A549 (cell line): ENCODE data around the gene PDGFC. TPM values are rescaled to one million over a fixed set of nuclear protein-coding genes. Genes with fewer than 3 reads are reported as not detected.

Experiments
- ATAC-seq, 2 experiments: fragments of 200-7000 bp in 1 of 2; fragments of >200 bp in 1 of 2; cut with Nextera tagmentation in 1 of 2; cut with Tn5 transposase in 1 of 2; 3 replicates each; pipeline versions ENCODE4 v1.8.0 to v1.9.1; 2018 to 2020; ENCODE audit warnings: mild to moderate bottlenecking in 1 of 2, moderate library complexity in 1 of 2
- CTCF ChIA-PET: fragments of 300-600 bp; sonication (Branson Sonifier 250); formaldehyde crosslinking; extraction: SDS; loops from one replicate; lab custom pipeline; 2021; ENCODE audit warnings: antibody characterized with exemption, inconsistent platforms; lab: Yijun Ruan, JAX
- POLR2A ChIA-PET: fragments of 350-600 bp; formaldehyde crosslinking; extraction: SDS; loops from one replicate; lab custom pipeline; 2021; ENCODE audit warnings: antibody characterized with exemption, inconsistent platforms; lab: Yijun Ruan, JAX
- DNase-seq, 2 experiments: peaks; one replicate each; pipeline versions ENCODE4 v3.0.0 to v3.0.0-alpha.2; 2011 to 2016; ENCODE audit warnings: low read depth in 1 of 2, low spot score in 1 of 2
- FAIRE-seq: peaks from 2 replicates; lab custom pipeline; 2011; peaks lifted over from hg19 to GRCh38; lab: Jason Lieb, UNC
- H3K27ac ChIP-seq, 2 experiments: fragments of >200 bp; sonication (Bioruptor Twin); formaldehyde crosslinking; 3 replicates each; pipeline ENCODE4 v1.5.1; 2016 to 2017
- H3K4me1 ChIP-seq: fragments of >200 bp; sonication (Bioruptor Twin); formaldehyde crosslinking; 3 replicates; pipeline ENCODE4 v1.6.1; 2016
- H3K4me2 ChIP-seq: fragments of >200 bp; sonication (Bioruptor Twin); formaldehyde crosslinking; 3 replicates; pipeline ENCODE4 v1.6.1; 2016
- H3K4me3 ChIP-seq: fragments of >200 bp; sonication (Bioruptor Twin); formaldehyde crosslinking; 3 replicates; pipeline ENCODE4 v1.5.1; 2016
- H3K9me3 ChIP-seq: fragments of >200 bp; sonication (Bioruptor Twin); formaldehyde crosslinking; 3 replicates; pipeline ENCODE4 v1.6.1; 2016
- BHLHE40 ChIP-seq: IDR thresholded peaks from 2 replicates; pipeline ENCODE4 v1.6.1; 2012; ENCODE audit warnings: low read depth, low read length, inconsistent platforms
- FOSB ChIP-seq: fragments of 250-450 bp; sonication (Bioruptor Pico); IDR thresholded peaks from 2 replicates; pipeline ENCODE4 v1.5.0; 2020; ENCODE audit warnings: mild to moderate bottlenecking, moderate library complexity
- FOSL2 ChIP-seq, 2 experiments: fragments of 450-650 bp in 1 of 2; fragments of >200 bp in 1 of 2; sonication (Bioruptor Twin) in 1 of 2; formaldehyde crosslinking; IDR thresholded peaks; 2 replicates each; pipeline versions ENCODE4 v1.5.0 to v1.6.1; 2016 to 2020; ENCODE audit warnings: mild to moderate bottlenecking in 1 of 2, moderate library complexity in 1 of 2
- JUNB ChIP-seq: fragments of >200 bp; sonication (Bioruptor Twin); formaldehyde crosslinking; IDR thresholded peaks from 2 replicates; pipeline ENCODE4 v1.6.1; 2016
- MAZ ChIP-seq: fragments of 150-350 bp; IDR thresholded peaks from 2 replicates; pipeline ENCODE4 v1.6.1; 2014; ENCODE audit warnings: antibody characterized with exemption, low read depth, low read length, borderline replicate concordance
- MYC ChIP-seq: IDR thresholded peaks from 2 replicates; pipeline ENCODE4 v1.6.1; 2012; ENCODE audit warnings: mild to moderate bottlenecking, inconsistent platforms, low read length, improper control_type of control experiment, borderline replicate concordance
- PHF8 ChIP-seq: fragments of 200-600 bp; sonication (generic); IDR thresholded peaks from 2 replicates; pipeline ENCODE4 v1.6.1; 2016; ENCODE audit warnings: low read depth, mild to moderate bottlenecking, antibody characterized with exemption, moderate library complexity, borderline replicate concordance
- POLR2AphosphoS2 ChIP-seq: conservative IDR thresholded peaks from 2 replicates; pipeline ENCODE4 v1.6.1; 2012; ENCODE audit warnings: low read length, improper control_type of control experiment, inconsistent platforms
- RCOR1 ChIP-seq: fragments of 150-350 bp; IDR thresholded peaks from 2 replicates; pipeline ENCODE4 v1.6.1; 2014; ENCODE audit warnings: antibody characterized with exemption, low read length, low read depth
- RNF2 ChIP-seq: fragments of 200-600 bp; sonication (generic); IDR thresholded peaks from 2 replicates; pipeline ENCODE4 v1.6.1; 2016; ENCODE audit warnings: low read depth, mild to moderate bottlenecking, antibody characterized with exemption, moderate library complexity, borderline replicate concordance
- SREBF2 ChIP-seq: fragments of 450-650 bp; IDR thresholded peaks from 2 replicates; pipeline ENCODE4 v1.6.1; 2014; ENCODE audit warnings: mild to moderate bottlenecking, moderate library complexity
- TP53 ChIP-seq: fragments of 250-450 bp; sonication (Bioruptor Pico); IDR thresholded peaks from 2 replicates; pipeline ENCODE4 v1.5.0; 2021; ENCODE audit warnings: mild to moderate bottlenecking, moderate library complexity
- ZC3H11A ChIP-seq: fragments of 450-650 bp; IDR thresholded peaks from 2 replicates; pipeline ENCODE4 v1.6.1; 2014; ENCODE audit warnings: antibody characterized with exemption, mild to moderate bottlenecking
- ZFP36 ChIP-seq: fragments of 450-650 bp; IDR thresholded peaks from 2 replicates; pipeline ENCODE4 v1.6.1; 2014; ENCODE audit warnings: borderline replicate concordance; ENCODE audit not compliant: partially characterized antibody
- WGBS: methylation state at CpG from one replicate; pipeline ENCODE4 v1.1.6; 2017; ENCODE audit errors: missing lambda C conversion rate; 5-methylcytosine and 5-hydroxymethylcytosine counted together
- polyA plus RNA-seq, 4 experiments: library from polyadenylated mRNA; depleted of rRNA in 3 of 4; stranded (reverse); fragments of >200 nt; fragmentation: RNase III in 1 of 4; extraction: RNeasy Plus Mini Kit Qiagen cat#74134 plus additional on column Dnase treatment in 1 of 4; gene quantifications; 2 replicates in 3 of 4; 3 replicates in 1 of 4; pipeline ENCODE4 v1.2.3, GENCODE V29; 2011 to 2017
- TF ChIP-seq, protein P1 (sequence below): IDR thresholded peaks from 2 replicates; pipeline ENCODE4 v1.6.1; 2012
- TF ChIP-seq, protein P2 (sequence below): fragments of >200 bp; sonication (Bioruptor Twin); formaldehyde crosslinking; IDR thresholded peaks from 3 replicates; pipeline ENCODE4 v1.6.1; 2016
- TF ChIP-seq, protein P3 (sequence below): fragments of 450-650 bp; IDR thresholded peaks from 2 replicates; pipeline ENCODE4 v1.6.1; 2014; ENCODE audit warnings: antibody characterized with exemption
- TF ChIP-seq, protein P4 (sequence below): IDR thresholded peaks from 2 replicates; pipeline ENCODE4 v1.6.1; 2012
- TF ChIP-seq, protein P5 (sequence below): fragments of >200 bp; sonication (Bioruptor Twin); formaldehyde crosslinking; IDR thresholded peaks from 3 replicates; pipeline ENCODE4 v1.5.1; 2016

The PDGFC gene
- polyA plus RNA-seq, 2 of the 4 experiments (the other 2 are of a cell fraction): 3.5 to 4.1 TPM

DNA sequence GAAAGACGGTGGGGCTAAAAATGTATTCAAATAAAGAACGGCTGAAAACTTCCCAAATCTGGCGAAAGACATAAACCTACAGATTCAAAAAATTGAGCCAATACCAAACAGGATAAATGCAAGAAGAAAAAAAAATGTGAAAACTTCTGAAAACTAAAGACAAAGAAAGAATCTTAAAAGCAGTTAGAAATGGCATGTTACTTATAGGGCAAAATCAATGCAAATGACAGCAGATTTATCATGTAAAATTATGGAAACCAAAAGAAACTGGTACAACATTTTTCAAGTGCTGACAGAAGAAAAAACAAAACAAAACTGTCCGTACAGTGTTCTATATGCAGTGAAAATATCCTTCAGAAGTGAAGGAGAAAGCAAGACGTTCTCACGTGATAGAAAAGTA is 239.0 kb downstream of the PDGFC start:
- no peak overlapping the region for H3K4me3 ChIP-seq
- DNase-seq (no peak), FAIRE-seq (no peak), ATAC-seq (no peak)
- 56% methylated on average over 6 of the region's 6 CpGs for WGBS
- no peak overlapping the region for H3K4me2 ChIP-seq
- POLR2A ChIA-PET: no interaction called here
- CTCF ChIA-PET: no interaction called here
- no peak overlapping the region for H3K27ac ChIP-seq
- TF ChIP-seq, protein P1, sequence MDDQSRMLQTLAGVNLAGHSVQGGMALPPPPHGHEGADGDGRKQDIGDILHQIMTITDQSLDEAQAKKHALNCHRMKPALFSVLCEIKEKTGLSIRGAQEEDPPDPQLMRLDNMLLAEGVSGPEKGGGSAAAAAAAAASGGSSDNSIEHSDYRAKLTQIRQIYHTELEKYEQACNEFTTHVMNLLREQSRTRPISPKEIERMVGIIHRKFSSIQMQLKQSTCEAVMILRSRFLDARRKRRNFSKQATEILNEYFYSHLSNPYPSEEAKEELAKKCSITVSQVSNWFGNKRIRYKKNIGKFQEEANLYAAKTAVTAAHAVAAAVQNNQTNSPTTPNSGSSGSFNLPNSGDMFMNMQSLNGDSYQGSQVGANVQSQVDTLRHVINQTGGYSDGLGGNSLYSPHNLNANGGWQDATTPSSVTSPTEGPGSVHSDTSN: no peak
- no peaks in the 10 kb centered on the region for H3K4me1 ChIP-seq
- peaks cover 16% of the 10 kb centered on the region for H3K9me3 ChIP-seq

DNA sequence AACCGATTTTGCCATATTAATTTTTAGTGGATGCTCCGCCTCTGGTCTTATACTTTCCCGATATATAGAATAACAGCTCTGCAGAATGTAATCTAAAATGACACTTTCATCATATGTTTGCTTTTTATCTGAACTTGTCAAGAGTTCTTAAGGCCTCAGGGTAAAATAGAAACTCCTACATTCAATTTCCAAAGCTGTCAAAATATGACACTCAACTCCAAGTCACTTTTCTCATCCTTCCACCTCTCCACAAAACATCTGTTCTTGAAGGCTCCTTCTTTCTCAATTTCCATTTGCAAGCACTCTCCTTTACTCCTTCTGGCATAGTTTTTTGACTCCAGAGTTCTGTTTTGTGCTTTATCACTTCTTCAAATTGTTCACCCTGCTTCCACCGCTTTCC is 242.2 kb downstream of the PDGFC start:
- Histone ChIP-seq H3K4me2 (no peak overlapping the region), H3K9me3 (peaks cover 16% of the 10 kb centered on the region), H3K4me1 (no peaks in the 10 kb centered on the region), H3K27ac (no peak overlapping the region), H3K4me3 (no peak overlapping the region)
- ATAC-seq (no peak), DNase-seq (no peak), FAIRE-seq (no peak)
- ChIA-PET CTCF (no interaction called here), POLR2A (no interaction called here)
- 71% methylated on average over 4 of the region's 4 CpGs for WGBS
- TF ChIP-seq, protein P1: no peak
- no peak for TF ChIP-seq SREBF2
- TF ChIP-seq, protein P2, sequence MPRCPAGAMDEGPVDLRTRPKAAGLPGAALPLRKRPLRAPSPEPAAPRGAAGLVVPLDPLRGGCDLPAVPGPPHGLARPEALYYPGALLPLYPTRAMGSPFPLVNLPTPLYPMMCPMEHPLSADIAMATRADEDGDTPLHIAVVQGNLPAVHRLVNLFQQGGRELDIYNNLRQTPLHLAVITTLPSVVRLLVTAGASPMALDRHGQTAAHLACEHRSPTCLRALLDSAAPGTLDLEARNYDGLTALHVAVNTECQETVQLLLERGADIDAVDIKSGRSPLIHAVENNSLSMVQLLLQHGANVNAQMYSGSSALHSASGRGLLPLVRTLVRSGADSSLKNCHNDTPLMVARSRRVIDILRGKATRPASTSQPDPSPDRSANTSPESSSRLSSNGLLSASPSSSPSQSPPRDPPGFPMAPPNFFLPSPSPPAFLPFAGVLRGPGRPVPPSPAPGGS: no peak
- no peak for TF ChIP-seq FOSB (CRISPR knock-in tag)
- no peak for TF ChIP-seq ZC3H11A
- TF ChIP-seq RNF2: no peak
- no peak for TF ChIP-seq BHLHE40
- TF ChIP-seq RCOR1: no peak
- no peak for TF ChIP-seq TP53 (CRISPR knock-in tag)
- TF ChIP-seq PHF8: no peak
- TF ChIP-seq FOSL2 (IDR thresholded peaks at IDR 0.05): no peak
- TF ChIP-seq FOSL2 (CRISPR knock-in tag; IDR thresholded peaks at IDR 0.05): no peak
- TF ChIP-seq MYC: no peak
- no peak for TF ChIP-seq MAZ
- no peak for TF ChIP-seq POLR2AphosphoS2
- TF ChIP-seq, protein P3, sequence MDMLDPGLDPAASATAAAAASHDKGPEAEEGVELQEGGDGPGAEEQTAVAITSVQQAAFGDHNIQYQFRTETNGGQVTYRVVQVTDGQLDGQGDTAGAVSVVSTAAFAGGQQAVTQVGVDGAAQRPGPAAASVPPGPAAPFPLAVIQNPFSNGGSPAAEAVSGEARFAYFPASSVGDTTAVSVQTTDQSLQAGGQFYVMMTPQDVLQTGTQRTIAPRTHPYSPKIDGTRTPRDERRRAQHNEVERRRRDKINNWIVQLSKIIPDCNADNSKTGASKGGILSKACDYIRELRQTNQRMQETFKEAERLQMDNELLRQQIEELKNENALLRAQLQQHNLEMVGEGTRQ: no peak
- TF ChIP-seq, protein P4, sequence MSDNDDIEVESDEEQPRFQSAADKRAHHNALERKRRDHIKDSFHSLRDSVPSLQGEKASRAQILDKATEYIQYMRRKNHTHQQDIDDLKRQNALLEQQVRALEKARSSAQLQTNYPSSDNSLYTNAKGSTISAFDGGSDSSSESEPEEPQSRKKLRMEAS: no peak
- no peak for TF ChIP-seq JUNB
- TF ChIP-seq ZFP36: no peak
- TF ChIP-seq, protein P5, sequence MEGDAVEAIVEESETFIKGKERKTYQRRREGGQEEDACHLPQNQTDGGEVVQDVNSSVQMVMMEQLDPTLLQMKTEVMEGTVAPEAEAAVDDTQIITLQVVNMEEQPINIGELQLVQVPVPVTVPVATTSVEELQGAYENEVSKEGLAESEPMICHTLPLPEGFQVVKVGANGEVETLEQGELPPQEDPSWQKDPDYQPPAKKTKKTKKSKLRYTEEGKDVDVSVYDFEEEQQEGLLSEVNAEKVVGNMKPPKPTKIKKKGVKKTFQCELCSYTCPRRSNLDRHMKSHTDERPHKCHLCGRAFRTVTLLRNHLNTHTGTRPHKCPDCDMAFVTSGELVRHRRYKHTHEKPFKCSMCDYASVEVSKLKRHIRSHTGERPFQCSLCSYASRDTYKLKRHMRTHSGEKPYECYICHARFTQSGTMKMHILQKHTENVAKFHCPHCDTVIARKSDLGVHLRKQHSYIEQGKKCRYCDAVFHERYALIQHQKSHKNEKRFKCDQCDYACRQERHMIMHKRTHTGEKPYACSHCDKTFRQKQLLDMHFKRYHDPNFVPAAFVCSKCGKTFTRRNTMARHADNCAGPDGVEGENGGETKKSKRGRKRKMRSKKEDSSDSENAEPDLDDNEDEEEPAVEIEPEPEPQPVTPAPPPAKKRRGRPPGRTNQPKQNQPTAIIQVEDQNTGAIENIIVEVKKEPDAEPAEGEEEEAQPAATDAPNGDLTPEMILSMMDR: no peak
